Measurements from ENCODE around the gene ESYT2.

DNA sequence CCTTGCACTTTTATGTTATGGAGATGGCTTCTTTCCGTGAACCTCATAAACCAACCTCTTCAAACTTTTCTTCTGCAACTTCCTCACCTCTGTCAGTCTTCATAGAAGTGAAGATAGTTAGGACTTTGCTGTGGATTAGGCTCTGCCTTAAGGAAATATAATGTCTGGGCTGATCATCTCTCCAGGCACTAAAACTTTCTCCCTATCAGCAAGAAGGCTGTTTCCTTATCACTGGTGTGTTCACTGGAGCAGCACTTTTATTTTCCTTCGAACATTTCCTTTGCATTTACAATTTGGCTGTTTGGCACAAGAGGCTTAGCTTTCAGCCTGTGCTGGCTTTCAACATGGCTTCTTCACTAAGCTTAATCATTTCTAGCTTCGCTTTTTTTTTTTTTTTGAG, 52.8 kb downstream of the ESYT2 start:
- no peak for TF ChIP-seq CTCF (conservative IDR thresholded peaks at IDR 0.05 in 1 of 2, IDR thresholded peaks at IDR 0.05 in 1 of 2; ENCODE audit: extremely low read depth in 1 of 2, insufficient read depth in 1 of 2, low read depth in 1 of 2, low read length in 2 of 2)
- no peak for TF ChIP-seq EZH2 (IDR thresholded peaks at IDR 0.05; ENCODE audit: borderline replicate concordance, low read length)

Measured in mammary epithelial cell (primary cell).